Hippocampal formation (tissue), 2 donors: Measurements from ENCODE around the gene MEX3B.
"Not testable (repeated sequence)": the region's sequence is repeated elsewhere in the genome, so short reads cannot be mapped to it uniquely, and the experiment has no call there.

Source experiments
- DNase-seq, 2 donors: peaks; one replicate each; lab custom pipeline; 2025; lab: John Stamatoyannopoulos, UW

Gene MEX3B

DNA sequence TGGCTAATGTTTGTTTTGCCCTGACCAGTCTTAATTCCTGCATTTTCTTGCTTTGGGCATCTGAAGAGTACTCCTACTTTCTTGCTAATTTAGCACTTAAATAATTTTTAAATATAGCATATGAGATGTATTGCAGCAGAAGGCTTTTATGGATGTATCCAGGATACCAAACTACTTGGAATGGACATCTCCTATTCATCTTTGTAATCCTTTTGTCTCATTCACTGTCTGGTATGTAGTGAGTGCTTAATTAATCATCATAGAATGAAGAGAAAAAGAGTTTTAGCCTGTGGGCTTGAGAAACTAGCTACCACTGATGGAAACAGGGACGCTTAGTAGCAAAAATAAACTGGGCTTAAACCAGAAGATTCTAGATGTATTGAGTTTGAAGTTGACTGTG lies 40.6 kb downstream of the MEX3B start:
- no peak for DNase-seq

DNA sequence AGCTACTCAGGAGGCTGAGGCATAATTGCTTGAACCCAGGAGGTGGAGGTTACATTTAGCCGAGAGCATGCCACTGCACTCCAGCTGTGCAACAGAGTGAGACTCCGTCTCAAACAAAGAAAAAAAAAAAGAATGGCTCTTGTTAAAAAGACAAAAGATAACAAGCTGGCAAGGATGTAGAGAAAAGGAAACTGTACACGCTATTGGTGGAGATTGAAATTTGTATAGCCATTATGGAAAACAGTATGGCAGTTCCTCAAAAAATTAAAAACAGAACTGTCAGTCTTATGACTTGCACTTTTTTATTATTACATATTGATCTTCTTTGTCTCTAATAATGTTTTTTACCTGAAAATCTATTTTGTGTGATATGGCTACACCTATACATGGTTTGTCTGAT lies 41.9 kb downstream of the MEX3B start:
- no peak for DNase-seq

GRCh38 chr15:81995081-81995480 lies 50.7 kb downstream of the MEX3B start:
- DNase-seq, result not testable (repeated sequence)

DNA sequence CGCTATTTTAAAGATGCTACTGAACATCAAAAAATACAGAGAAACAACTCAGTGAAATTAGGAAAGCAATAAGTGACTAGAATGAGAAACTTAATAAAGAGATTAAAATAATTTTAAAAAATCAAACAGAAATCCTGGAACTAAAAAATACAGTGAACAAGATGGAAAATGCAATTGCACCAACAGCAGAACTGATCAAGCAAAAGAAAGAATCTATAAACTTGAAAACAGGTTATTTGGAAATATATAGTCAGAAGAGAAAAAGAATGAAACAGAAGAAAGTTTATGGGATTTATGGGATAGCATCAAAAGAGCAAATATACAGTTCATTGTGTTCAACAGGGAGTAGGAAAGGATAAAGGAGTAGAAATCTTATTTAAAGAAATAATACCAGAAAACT lies 53.3 kb downstream of the MEX3B start:
- no peak for DNase-seq
